NB4 (cell line): ENCODE measurements around the gene STX3.

Experiments
- MYC ChIP-seq: IDR thresholded peaks from 2 replicates; pipeline ENCODE4 v1.6.1; 2011; ENCODE audit warnings: low read depth, low read length
- POLR2A ChIP-seq: IDR thresholded peaks from 2 replicates; pipeline ENCODE4 v1.6.1; 2011; ENCODE audit warnings: mild to moderate bottlenecking; ENCODE audit not compliant: insufficient read length; ENCODE audit errors: extremely low read depth
- TF ChIP-seq, protein P1 (sequence below): IDR thresholded peaks from one replicate; pipeline ENCODE4 v1.5.1; 2012; ENCODE audit warnings: low read depth, low read length
- TF ChIP-seq, protein P2 (sequence below): IDR thresholded peaks from 2 replicates; pipeline ENCODE4 v1.6.1; 2011; ENCODE audit warnings: low read depth, low read length

DNA sequence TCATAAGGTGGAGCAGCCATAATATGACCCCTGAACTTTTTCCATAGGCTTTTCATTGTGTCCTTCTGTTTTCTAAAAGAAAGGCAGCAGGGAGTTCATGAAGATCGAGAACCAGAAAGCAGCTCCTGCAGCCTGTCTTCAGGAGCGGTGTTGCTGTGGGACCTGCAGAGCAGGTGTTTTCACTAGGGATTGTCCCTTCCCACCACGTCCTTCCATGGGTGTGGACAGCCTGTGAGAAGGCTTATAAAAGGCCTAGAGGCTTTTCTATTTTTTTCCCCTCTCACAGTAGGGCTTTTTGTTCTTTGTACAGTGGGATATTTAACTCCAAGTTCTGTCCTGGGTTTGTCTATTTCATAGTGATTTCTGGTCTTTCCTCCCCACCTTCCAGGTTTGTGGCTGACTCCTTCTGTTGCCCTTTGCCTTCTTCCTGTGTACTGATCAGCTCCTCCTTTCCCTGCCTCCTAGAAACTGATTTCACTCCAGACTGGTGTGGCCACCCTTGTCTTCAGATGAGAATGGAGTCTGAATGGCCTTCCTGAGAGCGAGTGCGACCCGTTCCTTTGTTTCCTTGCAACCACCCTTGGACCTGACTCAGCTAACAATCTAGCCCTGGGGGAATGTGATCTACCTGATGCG, 45.3 kb downstream of the STX3 start:
- TF ChIP-seq, protein P1, sequence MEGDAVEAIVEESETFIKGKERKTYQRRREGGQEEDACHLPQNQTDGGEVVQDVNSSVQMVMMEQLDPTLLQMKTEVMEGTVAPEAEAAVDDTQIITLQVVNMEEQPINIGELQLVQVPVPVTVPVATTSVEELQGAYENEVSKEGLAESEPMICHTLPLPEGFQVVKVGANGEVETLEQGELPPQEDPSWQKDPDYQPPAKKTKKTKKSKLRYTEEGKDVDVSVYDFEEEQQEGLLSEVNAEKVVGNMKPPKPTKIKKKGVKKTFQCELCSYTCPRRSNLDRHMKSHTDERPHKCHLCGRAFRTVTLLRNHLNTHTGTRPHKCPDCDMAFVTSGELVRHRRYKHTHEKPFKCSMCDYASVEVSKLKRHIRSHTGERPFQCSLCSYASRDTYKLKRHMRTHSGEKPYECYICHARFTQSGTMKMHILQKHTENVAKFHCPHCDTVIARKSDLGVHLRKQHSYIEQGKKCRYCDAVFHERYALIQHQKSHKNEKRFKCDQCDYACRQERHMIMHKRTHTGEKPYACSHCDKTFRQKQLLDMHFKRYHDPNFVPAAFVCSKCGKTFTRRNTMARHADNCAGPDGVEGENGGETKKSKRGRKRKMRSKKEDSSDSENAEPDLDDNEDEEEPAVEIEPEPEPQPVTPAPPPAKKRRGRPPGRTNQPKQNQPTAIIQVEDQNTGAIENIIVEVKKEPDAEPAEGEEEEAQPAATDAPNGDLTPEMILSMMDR: no peak
- no peak for TF ChIP-seq POLR2A
- TF ChIP-seq, protein P2, sequence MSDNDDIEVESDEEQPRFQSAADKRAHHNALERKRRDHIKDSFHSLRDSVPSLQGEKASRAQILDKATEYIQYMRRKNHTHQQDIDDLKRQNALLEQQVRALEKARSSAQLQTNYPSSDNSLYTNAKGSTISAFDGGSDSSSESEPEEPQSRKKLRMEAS: no peak
- no peak for TF ChIP-seq MYC
